COR-L47 (cell line): Measurements from ENCODE around the gene MPPED2.
A peak's percentile ranks its signal among the peaks of the same experiment; 100 is the strongest.

Experiments used
- DNase-seq: peaks from one replicate; lab custom pipeline; 2025; lab: John Stamatoyannopoulos, UW

MPPED2 gene

GRCh38 chr11:30527566-30527965 lies 58.6 kb downstream of the MPPED2 start:
- DNase-seq: no peak

DNA sequence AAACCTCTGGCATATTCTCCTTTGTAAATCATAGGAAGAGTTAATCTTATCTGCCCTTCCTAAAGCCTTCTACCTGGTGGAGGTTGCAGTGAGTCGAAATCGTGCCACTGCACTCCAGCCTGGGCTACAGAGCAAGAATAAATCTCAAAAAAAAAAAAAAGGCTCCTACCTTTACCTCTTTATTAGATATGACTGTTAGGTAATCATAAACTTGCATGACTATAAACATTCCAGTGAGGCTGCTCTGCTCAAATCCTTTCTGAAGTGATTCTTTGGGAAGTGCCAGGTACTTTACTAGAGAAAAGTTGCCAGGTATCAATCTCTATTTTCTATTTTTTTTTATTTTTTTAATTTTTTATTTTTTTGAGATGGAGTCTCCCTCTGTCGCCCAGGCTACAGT lies 59.6 kb downstream of the MPPED2 start:
- no peak for DNase-seq

DNA sequence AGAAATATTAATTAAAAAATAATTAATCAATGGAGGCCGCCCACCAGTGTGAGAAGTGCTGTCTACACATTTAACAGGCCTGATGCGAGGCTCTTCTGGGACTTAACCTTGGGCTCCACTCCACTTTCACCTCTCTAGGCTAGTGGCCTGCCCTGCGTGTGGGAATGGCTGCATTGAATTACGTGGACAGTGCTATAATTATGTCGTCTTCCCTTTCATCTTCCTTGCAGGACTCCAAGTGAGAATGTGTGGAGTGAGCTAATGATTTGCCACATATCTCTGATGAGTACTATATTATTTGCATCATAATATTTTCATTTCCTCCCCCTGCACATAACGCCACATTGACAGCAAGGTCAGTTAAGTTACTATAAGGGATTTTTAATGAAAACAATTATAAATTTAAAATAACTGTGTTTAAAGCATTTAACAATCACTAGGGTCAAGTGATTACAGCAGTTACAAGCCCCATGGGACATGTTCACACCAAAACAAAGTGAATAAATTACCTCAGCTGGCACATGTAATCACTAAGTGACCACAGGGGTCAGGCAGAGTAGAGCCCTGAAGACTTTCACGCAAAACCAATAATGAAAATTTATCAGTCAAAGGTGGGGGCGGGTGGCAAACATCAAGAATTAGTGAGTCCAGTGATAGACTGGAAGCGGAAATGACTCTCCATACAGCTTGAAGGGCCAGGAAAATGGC lies 63.5 kb downstream of the MPPED2 start:
- DNase-seq: no peak

- DNase-seq: no peak
Measured at GRCh38 chr11:30521297-30522071, 64.7 kb downstream of the MPPED2 start.

- no peak for DNase-seq
Measured at GRCh38 chr11:30513087-30513486, 73.1 kb downstream of the MPPED2 start.

- no peak for DNase-seq
Measured at GRCh38 chr11:30511408-30511807, 74.7 kb downstream of the MPPED2 start.

- DNase-seq: no peak
Measured at GRCh38 chr11:30510750-30511149, 75.4 kb downstream of the MPPED2 start.

DNA sequence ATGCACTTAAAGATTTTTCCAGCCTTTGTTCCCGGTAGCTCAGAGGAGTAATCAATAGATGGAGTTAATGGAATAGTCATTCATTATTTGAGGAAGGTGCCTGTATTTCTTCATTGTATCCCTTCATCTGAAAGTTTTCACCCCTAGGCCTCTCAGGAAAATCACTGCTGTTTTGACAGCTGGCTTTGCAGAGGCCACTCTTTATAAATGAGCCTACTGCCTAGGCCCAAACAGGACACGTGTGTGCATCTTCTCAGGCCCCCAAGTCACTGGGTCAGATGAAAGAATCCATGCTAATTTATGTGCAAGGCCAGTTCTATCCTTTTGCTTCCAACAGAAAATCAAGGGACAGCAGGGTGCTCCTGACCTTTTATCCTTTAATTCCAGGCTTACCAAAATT lies 76.8 kb downstream of the MPPED2 start:
- no peak for DNase-seq

- DNase-seq: no peak
Measured at GRCh38 chr11:30508594-30508993, 77.6 kb downstream of the MPPED2 start.

DNA sequence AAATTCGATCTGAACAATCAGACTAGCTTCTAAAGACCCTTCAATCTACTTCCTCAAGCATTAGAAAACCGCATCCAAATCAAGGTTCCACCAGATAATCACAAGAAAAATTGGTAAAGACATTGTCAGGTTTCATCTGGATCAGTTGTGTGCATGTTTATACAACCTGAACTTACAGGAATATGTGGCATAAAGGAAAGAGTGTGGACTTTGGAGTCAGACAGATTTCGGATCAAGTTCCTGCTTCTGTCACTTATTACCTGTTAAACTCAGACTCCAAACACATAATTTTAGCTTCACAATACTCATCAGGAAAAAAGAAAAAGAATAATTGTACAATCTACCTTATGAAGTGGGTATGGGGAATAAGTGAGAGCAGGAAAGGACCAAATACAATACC lies 80.5 kb downstream of the MPPED2 start:
- no peak for DNase-seq

- DNase-seq: no peak
Measured at GRCh38 chr11:30504468-30504867, 81.7 kb downstream of the MPPED2 start.

DNA sequence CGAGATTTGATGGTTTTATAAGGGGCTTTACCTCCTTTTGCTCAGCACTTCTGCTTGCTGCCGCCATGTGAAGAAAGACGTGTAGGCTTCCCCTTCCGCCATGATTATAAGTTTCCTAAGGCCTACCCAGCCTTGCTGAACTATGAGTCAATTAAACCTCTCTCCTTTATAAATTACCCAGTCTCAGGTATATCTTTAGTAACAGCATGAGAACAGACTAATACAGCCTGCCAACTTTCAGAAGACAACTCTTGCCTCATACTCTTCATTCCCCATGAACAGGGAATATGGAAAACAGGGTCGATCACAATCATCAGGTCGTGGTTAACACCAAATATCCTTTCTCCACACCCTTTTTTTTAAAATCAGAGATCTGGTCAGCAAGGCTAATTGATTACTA lies 83.0 kb downstream of the MPPED2 start:
- DNase-seq: no peak

DNA sequence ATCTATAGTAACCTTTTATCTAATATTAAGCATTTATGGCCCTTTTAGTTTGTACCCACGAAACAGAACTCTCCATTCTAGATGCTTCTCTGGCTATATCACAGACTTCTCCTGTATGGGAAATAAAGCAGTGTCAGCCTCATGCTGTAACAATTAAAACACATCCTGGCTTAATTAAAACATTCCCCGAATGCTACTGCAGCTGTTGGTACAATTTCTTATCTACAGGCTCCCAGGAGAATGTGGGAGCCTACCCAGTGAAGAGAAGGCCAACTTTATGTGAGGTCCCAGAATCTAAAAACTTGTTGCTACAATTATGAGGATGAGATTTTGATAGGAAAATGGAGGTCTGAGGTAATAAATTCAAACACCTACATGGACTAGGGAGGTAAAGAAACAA lies 83.8 kb downstream of the MPPED2 start:
- DNase-seq: no peak

DNA sequence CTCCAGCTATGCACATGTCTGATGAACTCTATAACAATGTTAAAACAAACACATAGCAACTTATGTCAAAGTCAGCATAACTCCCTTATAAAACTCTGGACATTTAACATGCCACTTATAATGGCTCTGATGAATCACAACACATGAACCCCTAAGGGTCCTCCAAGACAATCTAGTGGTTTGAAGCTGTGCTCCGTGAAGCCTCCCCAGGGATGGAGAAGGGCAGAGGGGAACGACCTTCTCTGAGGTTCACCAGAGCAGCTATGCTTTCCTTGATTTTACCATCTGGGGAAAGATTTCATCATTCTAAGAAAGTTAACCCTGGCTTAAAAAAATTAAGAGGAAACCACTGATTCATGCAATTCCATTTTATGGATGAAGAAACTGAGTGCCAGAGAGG lies 84.4 kb downstream of the MPPED2 start:
- DNase-seq: no peak

DNA sequence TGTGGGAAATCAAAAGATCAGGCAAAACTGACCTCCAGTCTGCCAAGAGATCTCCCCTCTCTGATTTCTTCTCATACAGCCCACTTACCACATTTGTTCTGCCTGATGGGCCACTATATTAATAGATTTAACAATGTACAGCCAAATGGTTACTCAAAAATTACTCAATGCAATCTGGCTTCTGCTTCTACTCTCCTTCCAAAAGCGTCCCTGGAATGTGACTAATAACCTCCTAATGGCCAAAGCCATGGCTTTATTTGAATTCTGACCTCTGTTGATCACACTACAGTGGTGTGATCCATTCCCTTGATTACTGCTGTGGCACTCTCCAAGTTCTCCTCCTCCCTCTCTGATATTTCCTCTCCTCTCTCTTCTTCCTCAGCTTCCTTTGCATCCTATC lies 86.2 kb downstream of the MPPED2 start:
- DNase-seq: no peak

DNA sequence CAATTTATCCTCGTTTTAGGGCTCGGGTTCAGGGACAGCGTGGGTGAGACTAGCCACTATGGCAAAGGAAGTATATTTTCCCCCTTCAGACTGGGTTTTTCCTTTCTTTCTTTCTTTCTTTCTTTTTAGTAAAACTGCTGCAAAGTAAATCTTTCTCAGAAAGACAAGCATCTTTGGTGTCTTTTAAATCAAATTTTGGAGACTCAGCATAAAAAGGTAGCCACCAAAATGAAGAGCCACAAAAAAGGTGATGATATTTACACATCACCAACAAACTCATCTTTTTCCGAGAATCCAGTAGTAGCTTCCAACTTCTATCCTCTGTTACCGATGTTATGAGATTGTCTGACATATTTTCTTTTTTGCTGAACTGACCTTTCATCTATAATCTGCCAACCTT lies 88.6 kb downstream of the MPPED2 start:
- DNase-seq: no peak

GRCh38 chr11:30496935-30497334 lies 89.2 kb downstream of the MPPED2 start:
- DNase-seq: no peak

- no peak for DNase-seq
Measured at GRCh38 chr11:30495437-30495836, 90.7 kb downstream of the MPPED2 start.

GRCh38 chr11:30489511-30489910 lies 96.6 kb downstream of the MPPED2 start:
- no peak for DNase-seq

GRCh38 chr11:30489076-30489475 lies 97.1 kb downstream of the MPPED2 start:
- no peak for DNase-seq

- DNase-seq: peak; percentile 34
Measured at GRCh38 chr11:30488304-30488998, 97.7 kb downstream of the MPPED2 start.

DNA sequence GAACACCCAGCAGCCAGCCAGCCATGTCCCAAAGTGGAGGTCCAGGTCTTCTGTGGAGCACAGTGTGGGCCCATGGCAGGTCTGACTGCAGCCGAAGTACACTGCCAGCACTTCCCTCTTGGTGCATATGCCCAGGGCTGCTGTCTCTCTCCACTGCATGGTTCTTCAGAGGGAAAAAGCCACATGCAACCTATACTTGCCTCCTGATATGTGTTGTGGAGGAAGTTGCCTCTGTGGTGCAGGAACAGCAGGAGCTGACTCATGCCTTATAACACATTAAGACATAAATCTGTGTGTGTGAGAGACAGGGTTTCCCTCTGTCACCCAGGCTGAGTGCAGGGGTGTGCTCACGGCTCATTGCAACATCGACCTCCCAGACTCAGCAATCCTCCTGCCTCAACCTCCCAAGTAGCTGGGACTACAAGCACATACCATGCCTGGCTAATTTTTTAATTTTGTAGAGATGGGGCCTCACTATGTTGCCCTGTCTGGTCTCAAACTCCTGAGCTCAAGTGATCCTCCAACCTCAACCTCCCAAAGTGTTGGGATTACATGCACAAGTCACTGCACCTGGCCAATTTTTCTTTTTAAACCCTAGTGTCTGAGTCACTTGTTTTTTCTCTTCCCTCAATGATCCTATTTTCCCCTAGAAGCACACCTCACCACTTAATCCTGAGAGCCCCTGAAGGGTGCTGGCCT lies 98.8 kb downstream of the MPPED2 start:
- no peak for DNase-seq
